SW480 (cell line): ENCODE data around the gene SRRM4.
"Not testable (repeated sequence)": the region's sequence is repeated elsewhere in the genome, so short reads cannot be mapped to it uniquely, and the experiment has no call there.

Experiments
- DNase-seq: peaks from one replicate; pipeline ENCODE4 v3.0.0-alpha.2; 2016; ENCODE audit warnings: low spot score

Gene SRRM4, protein sequence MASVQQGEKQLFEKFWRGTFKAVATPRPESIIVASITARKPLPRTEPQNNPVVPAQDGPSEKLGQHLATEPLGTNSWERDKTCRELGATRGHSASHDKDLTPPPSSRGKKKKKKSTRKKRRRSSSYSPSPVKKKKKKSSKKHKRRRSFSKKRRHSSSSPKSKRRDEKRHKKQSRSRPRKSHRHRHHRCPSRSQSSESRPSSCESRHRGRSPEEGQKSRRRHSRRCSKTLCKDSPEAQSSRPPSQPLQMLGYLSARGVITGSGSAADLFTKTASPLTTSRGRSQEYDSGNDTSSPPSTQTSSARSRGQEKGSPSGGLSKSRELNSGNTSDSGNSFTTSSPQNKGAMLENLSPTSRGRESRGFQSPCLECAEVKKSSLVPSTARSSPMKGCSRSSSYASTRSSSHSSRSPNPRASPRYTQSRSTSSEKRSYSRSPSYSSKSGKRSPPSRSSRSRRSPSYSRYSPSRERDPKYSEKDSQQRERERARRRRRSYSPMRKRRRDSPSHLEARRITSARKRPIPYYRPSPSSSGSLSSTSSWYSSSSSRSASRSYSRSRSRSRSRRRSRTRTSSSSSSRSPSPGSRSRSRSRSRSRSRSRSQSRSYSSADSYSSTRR

DNA sequence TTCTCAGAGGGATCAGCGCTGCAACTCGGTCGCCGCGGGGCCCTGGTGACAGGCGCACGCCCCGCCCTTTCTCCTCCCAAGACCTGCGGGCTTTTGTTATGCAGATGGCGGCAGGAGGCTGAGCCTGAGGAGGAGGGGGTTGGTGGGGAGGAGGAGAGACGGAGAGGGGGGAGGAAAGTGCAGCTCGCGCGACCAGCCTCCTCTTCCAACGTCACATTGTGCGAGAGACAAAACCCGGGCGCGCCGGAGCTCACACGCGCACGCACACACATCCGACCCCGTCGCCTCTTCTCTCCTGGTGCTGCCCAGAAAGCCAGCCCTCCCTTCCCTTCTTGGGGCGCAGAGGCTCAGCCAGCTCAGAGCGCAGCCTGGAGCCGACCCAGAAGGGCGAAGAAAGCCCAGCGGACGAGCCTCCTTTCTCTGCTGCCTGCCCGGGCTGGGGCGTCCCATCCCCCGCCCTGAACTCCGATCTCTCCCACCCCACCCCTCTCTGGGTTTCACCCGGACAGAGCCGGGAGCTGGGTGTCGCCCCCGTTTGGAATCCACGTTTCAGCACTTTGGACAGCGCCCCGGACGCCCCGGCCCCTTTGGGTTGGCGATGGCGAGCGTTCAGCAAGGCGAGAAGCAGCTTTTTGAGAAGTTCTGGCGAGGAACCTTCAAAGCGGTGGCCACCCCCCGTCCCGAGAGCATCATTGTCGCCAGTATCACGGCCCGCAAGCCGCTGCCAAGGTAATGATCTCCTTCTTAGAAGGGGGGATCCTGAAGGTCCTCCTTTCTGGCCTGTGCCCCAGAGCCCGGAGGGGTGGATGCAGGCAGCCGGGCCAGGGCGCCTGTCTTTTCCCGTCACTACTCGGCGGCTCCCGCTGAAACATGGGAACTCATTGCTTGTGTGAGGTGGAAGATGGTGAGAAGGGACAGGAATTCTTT, at the start of gene SRRM4:
Gene SRRM4, plus strand, starts transcription at position 257 of the 927 bp plus-strand sequence. Its CDS starts 342 bp downstream, at position 599.
- no peak for DNase-seq

DNA sequence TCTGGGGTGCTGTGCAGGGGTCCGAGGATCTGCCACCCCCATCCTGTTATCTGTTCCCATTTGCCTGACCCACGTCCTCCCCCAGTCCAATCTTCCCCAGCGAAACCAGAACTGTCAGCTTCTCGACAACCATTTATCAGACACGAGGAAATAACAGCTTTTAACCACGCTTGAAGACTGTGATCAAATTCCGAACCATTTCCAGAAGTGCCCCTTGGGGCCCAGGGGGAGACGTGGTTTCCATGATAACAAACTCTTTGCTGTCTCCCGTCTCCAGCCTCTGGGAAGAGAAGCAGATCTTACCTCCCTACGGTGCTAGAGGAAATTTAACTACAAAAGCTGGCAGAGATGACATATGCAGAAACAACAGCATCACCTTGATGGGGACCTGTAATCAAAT, 35.1 kb upstream of the SRRM4 start:
- no peak for DNase-seq

DNA sequence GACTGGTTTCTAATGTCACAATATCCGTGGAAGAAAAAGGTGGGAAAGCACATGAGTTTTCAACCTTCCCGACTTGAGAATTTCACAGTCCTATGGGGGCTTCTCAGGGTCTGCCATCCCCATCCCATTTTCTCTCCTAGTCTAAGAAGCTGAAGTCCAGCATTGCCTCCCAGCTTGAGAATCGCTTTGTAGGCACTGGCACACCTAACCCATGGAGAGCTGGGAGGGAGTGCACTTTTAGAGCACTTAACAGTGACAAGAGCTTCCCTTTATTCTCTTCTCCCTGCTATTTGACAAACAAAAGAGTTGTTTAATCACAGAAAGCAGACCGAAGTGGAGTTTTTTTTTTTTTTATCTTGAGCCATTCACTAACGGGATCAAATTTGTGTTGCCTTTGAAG, 22.8 kb upstream of the SRRM4 start:
- DNase-seq, result no peak

GRCh38 chr12:118959348-118959747, 22.0 kb upstream of the SRRM4 start:
- peak; percentile 5 for DNase-seq

DNA sequence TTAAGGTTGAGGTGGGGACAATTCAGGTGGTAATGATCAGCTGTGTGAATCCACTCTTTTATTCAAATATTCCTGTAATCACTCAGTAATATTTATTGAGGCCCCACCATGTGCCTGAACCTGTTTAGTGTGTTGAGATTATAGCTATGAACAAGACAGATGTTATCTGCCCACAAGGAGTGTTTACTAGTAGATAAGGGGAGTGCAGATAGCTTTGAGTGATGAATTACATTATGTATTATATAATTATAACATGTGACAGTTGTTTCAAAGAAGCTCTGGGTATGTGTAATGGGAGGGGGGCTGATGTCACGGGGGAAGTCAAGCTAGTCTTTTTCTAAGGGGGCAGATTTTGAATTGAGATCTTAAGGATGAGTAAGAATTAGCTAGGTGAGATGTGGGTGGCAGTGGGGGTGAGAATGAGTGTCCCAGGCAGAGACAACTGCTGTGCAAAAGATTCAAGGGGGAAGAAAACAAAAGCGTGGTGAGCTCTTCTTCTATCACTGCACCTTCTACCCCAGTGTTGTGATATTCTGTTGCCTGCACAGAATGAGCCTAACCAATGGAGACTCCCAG, 21.3 kb upstream of the SRRM4 start:
- DNase-seq, result no peak

DNA sequence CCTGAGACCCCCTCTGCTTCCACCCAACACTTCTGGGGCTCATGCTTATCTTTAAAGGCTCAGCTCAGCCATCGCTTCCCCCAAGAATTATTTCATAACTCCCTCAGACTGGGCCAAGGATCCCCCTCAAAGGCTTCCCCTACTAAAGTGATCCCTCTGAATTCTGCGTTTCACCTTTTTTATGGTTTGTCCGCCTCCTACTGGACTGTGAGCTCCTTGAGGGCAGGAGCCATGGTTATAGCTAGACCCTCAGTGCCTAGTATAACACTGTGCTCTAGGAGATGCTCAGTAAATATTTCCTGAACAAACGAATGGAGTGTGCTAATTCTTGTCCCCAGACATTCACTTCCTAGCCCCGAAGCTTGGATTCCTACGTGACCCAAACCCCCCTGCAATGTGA, 20.5 kb upstream of the SRRM4 start:
- no peak for DNase-seq

- no peak for DNase-seq
These were observed 16.4 kb upstream of the SRRM4 start for GRCh38 chr12:118964988-118965387.

DNA sequence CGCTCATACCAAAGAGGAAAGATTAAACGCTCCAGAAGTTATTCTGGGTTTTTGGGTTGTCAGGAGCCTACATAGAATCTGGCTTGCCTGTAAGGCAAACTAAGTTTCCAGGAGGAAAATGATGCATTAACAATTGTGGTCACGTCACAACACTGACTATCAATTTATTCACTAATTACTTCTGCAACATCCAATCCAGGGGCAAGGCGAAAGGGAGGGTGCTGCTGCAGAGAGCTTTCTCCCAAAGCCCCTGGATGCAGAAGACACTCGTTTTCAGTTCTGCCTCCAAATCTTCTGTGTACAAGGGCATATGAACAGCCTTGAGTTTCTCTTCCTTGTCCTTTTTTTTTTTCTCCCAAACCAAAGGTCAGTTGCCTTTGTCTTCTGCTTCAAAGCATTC, 10.5 kb upstream of the SRRM4 start:
- no peak for DNase-seq

DNA sequence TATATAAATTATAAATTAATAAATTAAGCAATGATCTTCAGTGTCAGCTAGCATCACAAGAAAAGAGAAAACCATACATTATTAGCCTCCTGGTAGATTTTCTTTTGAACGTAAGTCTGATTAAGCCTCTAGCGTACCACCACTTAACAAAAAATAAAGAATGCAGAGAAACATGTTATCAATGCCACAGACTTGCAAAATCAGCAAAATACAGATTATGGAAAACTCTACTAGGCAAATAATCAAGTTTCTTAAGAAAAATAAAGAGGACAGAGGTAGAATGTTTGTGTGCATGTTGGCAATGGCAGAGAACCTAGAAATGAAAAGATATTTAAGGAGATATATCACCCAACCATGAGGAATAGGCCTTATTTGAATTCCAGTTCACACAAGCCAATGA, 8.4 kb upstream of the SRRM4 start:
- DNase-seq, result no peak

DNA sequence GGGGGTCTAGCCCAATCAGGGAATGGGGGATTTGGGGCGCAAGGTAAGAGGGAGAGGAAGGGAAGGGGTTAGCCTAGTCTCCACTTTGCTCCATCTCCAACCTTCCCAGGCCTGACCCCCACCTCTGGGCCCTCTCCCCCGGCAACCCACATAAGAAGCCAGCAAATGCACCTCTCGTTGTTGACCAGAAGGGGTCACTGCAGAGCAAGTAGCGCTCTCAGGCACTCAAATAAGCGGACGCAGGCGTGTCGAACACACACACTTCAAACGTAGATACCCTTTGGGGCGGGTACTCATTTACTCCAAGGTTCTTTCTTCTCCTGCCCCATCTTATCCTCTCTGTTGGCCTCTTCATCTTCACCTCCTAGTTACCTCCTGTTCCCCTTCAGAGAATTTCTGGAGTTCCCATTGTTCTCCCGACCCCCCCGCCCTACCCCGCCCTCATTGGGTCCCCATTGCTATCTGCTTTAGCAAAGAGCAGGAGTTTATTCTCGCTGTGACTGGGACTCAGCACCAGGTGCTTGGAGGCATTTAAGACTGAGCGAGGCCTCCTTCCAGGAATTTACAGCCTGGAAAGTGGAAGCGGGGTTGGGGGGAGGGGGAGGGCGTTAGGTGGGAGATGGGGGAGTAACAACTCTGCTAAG, 1.5 kb upstream of the SRRM4 start:
- DNase-seq, result peak; percentile 37

- DNase-seq, result no peak
These were observed 830 bp upstream of the SRRM4 start for GRCh38 chr12:118980407-118981014.

DNA sequence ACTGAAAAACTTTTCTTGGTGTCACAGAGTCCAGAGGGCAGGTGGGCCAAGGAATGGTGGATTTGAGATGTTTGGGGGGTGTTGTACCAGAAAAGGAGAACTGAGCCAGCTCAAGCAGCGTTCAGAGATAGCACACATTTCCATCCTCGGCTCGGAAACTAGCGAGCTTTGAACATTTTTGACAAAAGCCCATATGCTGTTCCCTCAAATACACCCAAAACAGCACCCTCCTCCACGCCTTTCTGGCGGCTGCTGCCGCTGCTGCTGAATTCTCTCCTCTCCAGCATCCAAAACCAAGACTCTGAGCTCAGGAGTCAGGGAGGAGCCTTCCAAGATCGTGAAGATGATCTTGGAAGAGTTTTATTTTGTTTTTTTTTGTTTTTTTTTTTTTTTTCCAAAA, 961 bp downstream of the SRRM4 start:
- no peak for DNase-seq

- DNase-seq, result no peak
These were observed 1.8 kb downstream of the SRRM4 start for GRCh38 chr12:118982984-118983761.

GRCh38 chr12:118984161-118984943, 3.0 kb downstream of the SRRM4 start:
- no peak for DNase-seq

- DNase-seq, result no peak
These were observed 4.7 kb downstream of the SRRM4 start for GRCh38 chr12:118986050-118986449.

GRCh38 chr12:118999107-118999506, 17.8 kb downstream of the SRRM4 start:
- DNase-seq, result no peak

DNA sequence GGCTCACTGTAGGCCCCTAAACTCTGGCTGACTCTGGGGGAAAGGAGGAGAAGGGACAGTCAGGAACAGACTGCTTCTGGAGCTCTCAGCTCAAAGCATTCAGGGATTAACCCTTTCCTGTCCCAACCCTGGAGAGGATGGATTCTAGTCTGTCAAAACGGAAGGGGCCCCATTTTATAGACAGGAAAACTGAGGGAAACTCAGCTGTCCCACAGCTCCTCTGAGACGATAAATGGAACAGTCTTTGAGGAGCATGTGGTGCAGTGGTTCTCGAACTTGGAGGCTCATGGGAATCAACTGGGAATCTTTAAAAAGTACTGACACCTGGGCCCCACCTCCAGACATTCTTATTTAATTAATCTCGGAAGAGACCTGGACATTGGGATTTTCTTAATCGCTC, 23.7 kb downstream of the SRRM4 start:
- no peak for DNase-seq

GRCh38 chr12:119005913-119006312, 24.6 kb downstream of the SRRM4 start:
- no peak for DNase-seq

GRCh38 chr12:119006746-119007145, 25.4 kb downstream of the SRRM4 start:
- no peak for DNase-seq

DNA sequence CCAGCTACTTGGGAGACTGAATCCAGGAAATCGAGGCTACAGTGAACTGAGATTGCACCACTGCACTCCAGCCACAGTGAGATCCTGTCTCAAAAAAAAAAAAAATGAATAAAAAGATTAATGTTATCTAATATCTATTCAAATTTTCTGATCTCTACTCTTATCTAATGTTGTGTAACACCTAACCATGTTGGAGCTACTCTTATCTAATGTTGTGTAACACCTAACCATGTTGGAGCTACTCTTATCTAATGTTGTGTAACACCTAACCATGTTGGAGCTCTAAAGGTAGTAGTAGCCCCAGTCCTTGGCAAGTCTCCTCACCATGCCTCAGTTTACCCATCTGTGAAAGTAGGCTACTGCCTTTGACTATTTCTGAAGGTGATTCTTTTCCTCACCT, 26.9 kb downstream of the SRRM4 start:
- DNase-seq, result not testable (repeated sequence)
